GM19023 (cell line): ENCODE data around the gene EMILIN2.

ENCODE experiments used
- ATAC-seq: cut with Tn5 transposase; IDR thresholded peaks from one replicate; pipeline ENCODE4 v1.9.1; 2021; ENCODE audit warnings: mild to moderate bottlenecking, moderate library complexity; ENCODE audit not compliant: unreplicated experiment

Gene EMILIN2

DNA sequence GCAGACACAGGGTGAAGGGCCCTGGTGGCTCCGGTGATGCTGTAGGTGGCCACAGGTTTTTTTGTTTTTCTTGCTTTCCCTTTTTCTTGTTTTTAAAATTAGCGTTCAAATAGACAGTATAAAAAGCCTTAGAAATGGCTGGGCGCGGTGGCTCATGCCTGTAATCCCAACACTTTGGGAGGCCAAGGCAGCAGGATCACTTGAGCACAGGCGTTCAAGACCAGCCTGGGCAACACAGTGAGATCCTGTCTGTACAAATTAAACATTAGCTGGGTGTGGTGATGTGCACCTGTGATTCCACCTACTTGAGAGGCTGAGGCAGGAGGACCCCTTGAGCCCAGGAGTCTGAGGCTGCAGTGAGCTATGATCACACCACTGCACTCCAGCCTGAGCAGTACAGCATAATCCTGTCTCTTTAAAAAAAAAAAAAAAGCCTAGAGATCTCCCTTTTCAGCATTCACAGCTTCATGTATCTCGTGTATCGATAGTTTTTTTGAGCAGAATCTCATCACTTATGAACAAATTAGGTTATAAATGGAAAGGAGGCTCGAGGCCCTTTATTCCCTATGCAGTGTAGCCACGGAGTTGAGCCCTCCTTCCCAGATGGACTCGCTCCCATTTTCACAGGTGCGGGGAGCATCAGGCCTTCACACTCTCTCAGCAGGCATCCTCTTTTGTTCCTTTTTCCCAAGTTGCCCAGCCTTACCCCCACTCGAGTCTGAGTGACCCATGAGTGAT, 50.8 kb downstream of the EMILIN2 start:
- no peak for ATAC-seq

- ATAC-seq, result no peak
Observed at GRCh38 chr18:2898186-2898640, 51.4 kb downstream of the EMILIN2 start.

- ATAC-seq, result no peak
Observed at GRCh38 chr18:2900684-2901422, 54.0 kb downstream of the EMILIN2 start.

GRCh38 chr18:2901423-2901985, 54.7 kb downstream of the EMILIN2 start:
- ATAC-seq, result no peak

DNA sequence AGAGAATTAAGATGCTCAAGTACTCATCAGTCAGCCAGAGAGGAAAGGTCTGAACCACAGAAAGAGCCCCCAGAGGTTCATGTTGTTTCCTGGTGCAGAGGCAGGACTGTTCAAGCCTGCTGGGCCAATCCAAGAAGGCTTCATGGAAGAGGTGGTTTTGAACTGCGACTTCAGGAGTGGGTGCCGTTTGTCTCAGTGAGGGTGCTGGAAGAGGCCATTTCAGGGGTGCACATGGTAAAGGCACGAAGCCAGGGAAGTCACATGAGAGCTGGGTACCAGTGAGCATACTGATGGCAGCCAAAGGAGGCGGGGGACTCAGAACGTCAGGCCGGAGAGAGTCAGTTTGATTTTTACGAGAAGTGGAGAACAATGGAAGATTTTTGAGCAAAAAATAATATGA, 55.5 kb downstream of the EMILIN2 start:
- no peak for ATAC-seq

GRCh38 chr18:2903006-2903405, 56.2 kb downstream of the EMILIN2 start:
- no peak for ATAC-seq

DNA sequence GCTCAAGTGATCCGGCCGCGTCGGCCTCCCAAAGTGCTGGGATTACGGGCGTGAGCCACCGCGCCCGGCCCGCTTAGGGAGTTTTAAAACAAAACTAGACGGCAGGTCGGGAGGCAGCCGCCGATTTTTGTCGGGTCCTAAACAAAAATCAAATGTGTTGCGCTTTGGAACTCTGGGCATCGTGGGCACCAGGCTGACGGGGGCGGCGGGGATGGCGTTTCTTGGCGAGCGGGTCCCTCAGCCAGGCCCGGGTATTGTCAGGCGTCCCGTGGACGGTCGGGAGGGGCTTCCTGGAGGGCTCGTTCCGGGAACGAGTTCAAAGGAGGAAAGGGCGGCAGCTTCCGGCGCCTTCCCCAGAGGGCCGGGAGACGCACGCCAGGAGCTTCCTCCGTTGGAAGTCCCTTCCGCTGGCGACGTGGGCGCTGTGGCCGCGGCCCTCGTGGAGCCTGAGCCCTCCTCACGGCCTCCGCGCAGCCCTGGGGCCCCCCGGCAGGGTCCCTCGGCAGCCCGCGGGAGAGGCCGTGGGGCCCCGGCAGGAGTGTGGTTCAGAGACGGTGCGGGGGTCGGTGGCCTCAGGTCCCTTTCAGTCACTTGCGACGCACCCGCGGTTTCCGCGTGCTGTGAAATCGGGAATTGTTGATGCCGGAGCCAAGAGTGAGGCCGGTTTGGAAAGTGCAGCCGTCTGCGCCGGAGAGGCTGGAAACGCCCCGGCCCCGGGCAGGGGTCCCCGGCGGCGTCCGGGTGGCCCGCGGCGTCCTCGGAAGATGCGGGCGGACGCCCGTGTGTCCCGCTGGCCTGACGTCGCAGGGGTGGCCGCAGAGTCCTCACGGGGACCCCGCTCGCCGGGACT, 59.3 kb downstream of the EMILIN2 start:
- ATAC-seq, result peak; percentile 35

DNA sequence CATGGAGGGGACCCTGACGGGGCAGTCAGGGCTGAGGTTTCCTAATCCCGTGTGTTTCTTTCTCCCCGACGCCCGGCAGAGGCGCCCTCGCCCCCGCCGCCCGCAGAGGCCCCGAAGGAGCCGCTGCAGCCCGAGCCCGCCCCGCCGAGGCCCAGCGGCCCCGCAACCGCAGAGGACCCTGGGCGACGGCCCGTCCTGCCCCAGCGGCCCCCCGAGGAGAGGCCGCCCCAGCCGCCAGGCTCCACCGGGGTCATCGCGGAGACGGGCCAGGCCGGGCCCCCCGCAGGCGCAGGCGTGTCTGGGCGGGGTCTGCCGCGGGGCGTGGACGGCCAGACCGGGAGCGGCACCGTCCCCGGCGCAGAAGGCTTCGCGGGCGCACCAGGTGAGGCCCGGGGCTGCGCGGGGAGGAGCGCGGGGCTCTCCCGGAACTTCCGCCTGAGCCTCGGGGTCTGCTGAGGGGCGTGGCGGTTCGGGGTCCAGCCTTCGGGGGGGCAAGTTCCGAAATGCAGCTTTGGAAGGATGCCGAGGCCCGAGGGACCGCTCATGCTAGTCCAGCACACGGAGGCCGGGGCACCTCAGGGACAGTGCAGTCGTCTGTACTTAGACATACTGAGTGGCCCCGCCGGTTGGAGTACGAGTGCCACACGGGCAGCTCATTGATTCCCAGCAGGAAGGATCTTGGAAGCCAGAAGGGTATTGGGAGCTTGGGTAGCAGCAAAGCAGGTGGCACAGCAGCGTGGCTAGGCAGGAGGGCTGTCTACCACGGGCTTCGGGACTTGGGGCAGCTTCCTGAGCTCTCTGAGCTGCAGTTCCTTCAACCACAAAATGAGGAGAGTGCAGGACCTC, 60.1 kb downstream of the EMILIN2 start:
- ATAC-seq, result peak; percentile 61

GRCh38 chr18:2907550-2908135, 60.8 kb downstream of the EMILIN2 start:
- ATAC-seq, result no peak

DNA sequence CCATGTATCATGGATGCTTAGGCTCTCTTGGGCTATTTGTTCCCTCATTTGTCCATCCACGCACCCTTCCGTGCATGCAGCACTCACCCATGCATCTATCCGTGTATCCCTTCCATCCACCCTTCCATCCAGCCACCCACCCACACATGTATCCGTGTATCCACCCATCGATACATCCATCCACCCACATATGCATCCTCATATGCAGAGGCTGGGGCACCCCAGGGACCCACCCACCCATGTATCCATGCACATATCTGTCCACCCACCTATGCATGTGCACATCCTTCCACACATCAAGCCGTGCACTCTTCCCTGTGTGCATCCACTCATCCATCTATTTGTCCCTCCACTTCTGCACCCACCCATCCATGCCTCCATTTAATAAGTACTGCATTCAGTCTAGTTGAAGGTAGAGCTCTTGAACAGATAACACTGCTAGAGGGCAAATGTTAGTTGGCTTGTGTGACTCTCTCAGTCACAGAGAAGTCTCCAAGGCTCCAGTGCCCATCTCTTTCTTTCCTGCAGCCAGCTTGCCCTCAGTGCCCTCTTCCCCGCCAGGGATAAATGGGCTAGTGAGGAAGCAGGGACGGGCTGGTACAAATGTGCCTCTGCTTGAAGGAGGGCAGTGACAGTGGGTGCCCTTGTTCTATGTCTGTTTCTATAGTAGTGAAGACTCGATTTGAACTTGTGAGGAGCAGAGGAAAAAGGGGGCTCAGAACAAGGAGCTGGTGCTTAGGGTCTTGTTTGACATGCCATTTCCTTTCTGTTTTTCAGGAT, 61.5 kb downstream of the EMILIN2 start:
- no peak for ATAC-seq

DNA sequence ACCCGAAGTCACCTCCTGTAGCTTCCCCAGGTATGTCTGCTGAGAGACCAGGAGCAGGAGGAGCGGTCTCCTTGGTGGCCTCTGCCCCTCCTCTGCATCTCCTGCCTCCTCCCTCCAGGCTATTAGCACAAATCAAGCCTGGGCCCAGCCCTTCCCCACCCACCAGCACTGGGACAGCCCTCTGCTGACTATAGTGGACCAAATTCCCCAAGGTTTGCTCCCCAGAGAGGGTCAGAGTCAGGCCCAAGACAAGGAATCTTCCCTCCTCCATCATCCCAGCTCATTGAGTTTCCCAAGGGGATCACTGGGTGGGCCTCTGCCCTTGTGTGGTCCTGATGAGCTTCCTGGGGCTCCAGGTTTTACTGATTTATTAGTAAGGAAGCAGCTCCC, 62.1 kb downstream of the EMILIN2 start:
- no peak for ATAC-seq

- no peak for ATAC-seq
Observed at GRCh38 chr18:2909431-2910140, 62.8 kb downstream of the EMILIN2 start.

GRCh38 chr18:2910261-2910660, 63.5 kb downstream of the EMILIN2 start:
- no peak for ATAC-seq

DNA sequence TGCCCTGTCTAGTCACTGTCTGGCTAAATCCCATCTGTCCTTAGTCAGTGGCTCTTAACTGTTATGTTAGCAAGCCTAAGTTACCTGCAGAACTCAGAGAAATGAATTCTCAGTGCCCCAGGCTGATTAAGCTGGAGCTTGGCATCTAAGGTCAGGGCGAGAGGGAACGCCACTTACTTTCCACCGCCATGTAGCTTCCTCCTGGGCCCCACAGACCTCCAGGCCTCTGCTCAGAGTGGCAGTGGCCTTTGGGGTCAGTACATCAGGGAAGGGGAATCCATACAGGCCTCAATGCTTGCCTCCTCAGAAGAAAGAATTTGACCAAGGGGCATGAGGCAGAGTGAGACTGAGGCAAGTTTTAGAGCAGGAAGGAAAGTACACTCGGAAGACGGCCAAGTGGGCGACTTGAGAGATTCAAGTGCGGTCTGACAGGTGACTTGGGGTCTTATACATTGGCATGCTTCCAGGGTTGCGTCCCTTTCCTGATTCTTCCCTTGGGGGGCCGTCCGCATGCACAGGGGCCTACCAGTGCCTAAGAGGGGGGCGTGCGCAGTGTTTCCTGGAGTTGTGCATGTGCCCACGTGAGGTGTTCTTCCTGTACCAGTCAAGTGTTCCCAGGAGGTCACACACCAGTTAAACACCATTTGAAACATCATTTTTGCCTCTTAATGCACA, 64.1 kb downstream of the EMILIN2 start:
- no peak for ATAC-seq

- no peak for ATAC-seq
Observed at GRCh38 chr18:2911533-2911932, 64.7 kb downstream of the EMILIN2 start.

- no peak for ATAC-seq
Observed at GRCh38 chr18:2912357-2913299, 65.8 kb downstream of the EMILIN2 start.
